ENCODE measurements around the gene MOCOS.

DNA sequence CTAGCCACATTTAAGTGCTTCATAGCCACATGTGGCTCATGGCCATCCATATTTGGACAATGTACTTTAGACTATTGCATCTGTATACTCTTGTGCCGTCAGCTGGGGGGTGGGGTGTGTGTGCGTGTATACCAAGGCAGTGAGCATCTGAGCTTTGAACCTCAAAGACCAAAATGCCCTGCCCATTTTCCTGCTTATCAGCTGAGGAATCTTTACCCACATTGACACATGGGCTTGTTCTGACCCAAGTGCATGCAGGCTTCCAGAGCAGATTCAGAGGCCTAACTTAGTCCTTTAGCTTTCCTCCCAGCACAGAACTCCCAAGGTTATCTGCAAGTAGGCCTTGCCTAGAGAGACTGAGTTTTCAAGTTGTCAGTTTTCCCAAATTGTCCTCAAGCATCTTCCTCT, 11.1 kb upstream of the MOCOS start:
- TF ChIP-seq, protein P1, sequence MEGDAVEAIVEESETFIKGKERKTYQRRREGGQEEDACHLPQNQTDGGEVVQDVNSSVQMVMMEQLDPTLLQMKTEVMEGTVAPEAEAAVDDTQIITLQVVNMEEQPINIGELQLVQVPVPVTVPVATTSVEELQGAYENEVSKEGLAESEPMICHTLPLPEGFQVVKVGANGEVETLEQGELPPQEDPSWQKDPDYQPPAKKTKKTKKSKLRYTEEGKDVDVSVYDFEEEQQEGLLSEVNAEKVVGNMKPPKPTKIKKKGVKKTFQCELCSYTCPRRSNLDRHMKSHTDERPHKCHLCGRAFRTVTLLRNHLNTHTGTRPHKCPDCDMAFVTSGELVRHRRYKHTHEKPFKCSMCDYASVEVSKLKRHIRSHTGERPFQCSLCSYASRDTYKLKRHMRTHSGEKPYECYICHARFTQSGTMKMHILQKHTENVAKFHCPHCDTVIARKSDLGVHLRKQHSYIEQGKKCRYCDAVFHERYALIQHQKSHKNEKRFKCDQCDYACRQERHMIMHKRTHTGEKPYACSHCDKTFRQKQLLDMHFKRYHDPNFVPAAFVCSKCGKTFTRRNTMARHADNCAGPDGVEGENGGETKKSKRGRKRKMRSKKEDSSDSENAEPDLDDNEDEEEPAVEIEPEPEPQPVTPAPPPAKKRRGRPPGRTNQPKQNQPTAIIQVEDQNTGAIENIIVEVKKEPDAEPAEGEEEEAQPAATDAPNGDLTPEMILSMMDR (optimal IDR thresholded peaks at IDR 0.05 in 1 of 3, IDR thresholded peaks at IDR 0.05 in 1 of 3, conservative IDR thresholded peaks at IDR 0.05 in 1 of 3; ENCODE audit: extremely low read depth in 1 of 3, insufficient read depth in 2 of 3, low read length in 3 of 3): no peak
- no peak for TF ChIP-seq EZH2 (IDR thresholded peaks at IDR 0.05; ENCODE audit: low read length)

Measured in keratinocyte (primary cell).